ENCODE data around the gene C4orf33.

DNA sequence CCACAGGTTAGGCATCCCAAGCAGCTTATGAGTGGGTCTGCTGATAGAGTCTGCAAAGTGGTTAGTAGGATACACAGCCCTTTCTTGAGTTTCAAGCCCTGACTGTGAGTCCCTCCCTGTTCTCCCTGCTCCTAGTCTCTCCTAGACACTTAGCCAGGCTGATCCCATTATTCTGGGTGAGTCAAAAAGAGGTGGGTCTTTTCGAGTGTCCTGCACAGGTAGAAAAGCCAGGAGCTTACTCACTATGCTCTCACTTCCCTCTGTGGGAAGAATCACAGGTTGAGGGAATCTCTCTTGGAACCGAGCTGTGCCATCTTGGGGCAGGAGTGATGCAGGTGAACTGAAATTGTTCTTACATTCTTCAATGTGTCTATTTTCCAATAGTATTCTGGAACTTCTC, 32.3 kb upstream of the C4orf33 start:
- TF ChIP-seq POLR2A (IDR thresholded peaks at IDR 0.05) = no peak
- TF ChIP-seq, protein P1, sequence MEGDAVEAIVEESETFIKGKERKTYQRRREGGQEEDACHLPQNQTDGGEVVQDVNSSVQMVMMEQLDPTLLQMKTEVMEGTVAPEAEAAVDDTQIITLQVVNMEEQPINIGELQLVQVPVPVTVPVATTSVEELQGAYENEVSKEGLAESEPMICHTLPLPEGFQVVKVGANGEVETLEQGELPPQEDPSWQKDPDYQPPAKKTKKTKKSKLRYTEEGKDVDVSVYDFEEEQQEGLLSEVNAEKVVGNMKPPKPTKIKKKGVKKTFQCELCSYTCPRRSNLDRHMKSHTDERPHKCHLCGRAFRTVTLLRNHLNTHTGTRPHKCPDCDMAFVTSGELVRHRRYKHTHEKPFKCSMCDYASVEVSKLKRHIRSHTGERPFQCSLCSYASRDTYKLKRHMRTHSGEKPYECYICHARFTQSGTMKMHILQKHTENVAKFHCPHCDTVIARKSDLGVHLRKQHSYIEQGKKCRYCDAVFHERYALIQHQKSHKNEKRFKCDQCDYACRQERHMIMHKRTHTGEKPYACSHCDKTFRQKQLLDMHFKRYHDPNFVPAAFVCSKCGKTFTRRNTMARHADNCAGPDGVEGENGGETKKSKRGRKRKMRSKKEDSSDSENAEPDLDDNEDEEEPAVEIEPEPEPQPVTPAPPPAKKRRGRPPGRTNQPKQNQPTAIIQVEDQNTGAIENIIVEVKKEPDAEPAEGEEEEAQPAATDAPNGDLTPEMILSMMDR (IDR thresholded peaks at IDR 0.05) = no peak

Measured in lower leg skin (tissue), 3 donors.